ENCODE measurements around the gene DMKN.

Gene DMKN

DNA sequence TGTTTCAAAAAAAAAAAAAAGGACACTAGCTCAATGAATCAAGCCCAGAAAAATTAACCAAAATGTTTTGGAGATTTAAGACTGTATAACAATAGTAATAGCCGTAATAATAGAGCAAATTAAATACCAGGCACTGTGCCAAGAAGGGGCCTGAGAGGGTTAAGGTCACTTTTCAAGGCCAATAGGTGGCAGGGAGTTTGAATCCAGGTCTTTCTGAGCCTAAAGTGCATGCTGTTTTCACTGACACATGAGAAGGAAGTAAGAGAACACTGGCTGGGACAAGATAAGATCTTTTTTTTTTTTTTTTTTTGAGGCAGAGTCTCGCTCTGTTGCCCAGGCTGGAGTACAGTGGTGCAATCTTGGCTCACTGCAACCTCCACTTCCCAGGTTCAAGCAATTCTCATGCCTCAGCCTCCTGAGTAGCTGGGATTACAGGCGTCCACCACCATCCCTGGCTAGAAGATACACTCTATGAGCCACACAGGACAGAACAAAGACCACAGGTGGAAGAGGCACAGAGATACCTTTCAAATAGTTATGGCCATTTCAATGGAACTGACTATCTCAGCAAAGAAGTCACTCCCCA, 57.7 kb downstream of the DMKN start:
- H3K27ac ChIP-seq (ENCODE audit: low read depth, low read length): no peak overlapping the region
- H3K9ac ChIP-seq (ENCODE audit: low read length): no peak overlapping the region
- TF ChIP-seq CTCF (IDR thresholded peaks at IDR 0.05; ENCODE audit: insufficient read depth, low read length, poor library complexity, severe bottlenecking) (no peak), EZH2phosphoT487 (conservative IDR thresholded peaks at IDR 0.05; ENCODE audit: low read length) (no peak)
- H2AFZ ChIP-seq (ENCODE audit: low read depth, low read length, severe bottlenecking): no peak overlapping the region
- H3K4me3 ChIP-seq (ENCODE audit: insufficient read depth, low read length, poor library complexity, severe bottlenecking): no peak overlapping the region
- no peaks in the 10 kb centered on the region for H3K79me2 ChIP-seq (ENCODE audit: insufficient read depth, low read length)
- no peaks in the 10 kb centered on the region for H3K27me3 ChIP-seq (ENCODE audit: low read length)
- H3K9me3 ChIP-seq (ENCODE audit: insufficient read depth, low read length): no peaks in the 10 kb centered on the region
- H3K9me2 ChIP-seq (replicated peaks; ENCODE audit: insufficient read depth, low read length): no peaks in the 10 kb centered on the region
- H4K20me1 ChIP-seq (ENCODE audit: low read depth, low read length): no peaks in the 10 kb centered on the region
- H3F3A ChIP-seq (ENCODE audit: insufficient read depth): no peaks in the 10 kb centered on the region
- no peaks in the 10 kb centered on the region for H3K36me3 ChIP-seq (ENCODE audit: low read length)
- no peak overlapping the region for H3K4me2 ChIP-seq (ENCODE audit: low read depth, low read length, poor library complexity, severe bottlenecking)

DNA sequence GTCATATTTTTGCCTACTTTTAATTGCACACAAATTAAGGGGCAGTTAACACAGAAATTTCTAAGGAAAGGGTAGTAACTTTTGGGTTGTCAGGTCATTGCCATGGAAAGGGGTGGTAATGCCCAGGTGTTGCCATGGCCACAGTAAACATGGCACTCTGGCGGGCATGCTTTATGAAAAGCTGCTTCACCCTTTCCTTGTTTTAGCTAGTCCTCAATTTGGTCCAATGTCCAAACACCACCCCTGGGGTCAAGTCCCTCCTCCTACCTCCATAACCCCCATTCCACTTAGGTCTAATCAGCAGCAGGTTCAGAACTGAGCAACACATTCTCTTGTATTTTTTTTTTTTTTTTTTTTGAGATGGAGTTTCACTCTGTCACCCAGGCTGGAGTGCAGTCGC, 58.8 kb downstream of the DMKN start:
- no peaks in the 10 kb centered on the region for H3K9me2 ChIP-seq (replicated peaks; ENCODE audit: insufficient read depth, low read length)

DNA sequence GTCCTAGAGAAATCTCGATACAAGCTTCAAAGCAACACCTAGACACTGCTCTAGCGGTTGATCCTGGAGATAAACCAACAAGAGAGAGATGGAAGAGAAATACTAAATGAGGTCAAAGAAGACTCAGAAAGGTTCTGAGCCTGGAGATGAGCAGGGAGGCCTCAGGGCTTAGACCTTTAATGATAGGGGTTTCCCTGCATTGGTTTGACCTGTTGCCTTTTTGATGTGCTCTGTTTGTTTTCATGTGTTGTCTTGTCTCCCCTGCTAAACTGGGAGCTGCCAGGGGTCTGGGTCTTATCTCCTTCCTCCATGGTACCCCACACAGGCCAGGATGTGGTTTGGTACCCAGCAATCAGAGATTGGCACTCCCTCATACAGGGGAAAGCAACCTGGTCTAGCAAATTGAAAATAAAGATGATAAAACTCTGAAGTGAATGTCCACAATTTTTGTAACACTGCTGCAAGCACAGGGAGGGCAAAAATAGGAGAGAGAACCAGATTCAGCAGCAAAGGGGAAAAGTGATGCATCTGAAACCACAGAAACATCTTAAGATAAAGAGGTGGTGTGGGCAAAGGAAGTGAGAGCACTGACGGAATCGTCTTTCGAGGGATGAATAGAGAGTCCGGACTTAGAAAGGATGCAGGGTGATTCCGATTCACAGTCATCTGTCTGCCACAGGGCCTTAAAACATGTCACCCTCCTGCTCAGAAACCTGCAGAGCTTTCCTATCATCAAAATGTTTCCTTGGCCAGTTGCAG, 61.9 kb downstream of the DMKN start:
- Histone ChIP-seq H3K9me3 (ENCODE audit: insufficient read depth, low read length) (no peaks in the 10 kb centered on the region), H3K4me3 (ENCODE audit: insufficient read depth, low read length, poor library complexity, severe bottlenecking) (no peak overlapping the region), H3K4me2 (ENCODE audit: low read depth, low read length, poor library complexity, severe bottlenecking) (no peak overlapping the region), H4K20me1 (ENCODE audit: low read depth, low read length) (no peaks in the 10 kb centered on the region), H3F3A (ENCODE audit: insufficient read depth) (no peaks in the 10 kb centered on the region), H3K9me2 (replicated peaks; ENCODE audit: insufficient read depth, low read length) (no peaks in the 10 kb centered on the region), H3K79me2 (ENCODE audit: insufficient read depth, low read length) (no peaks in the 10 kb centered on the region), H3K27ac (ENCODE audit: low read depth, low read length) (no peak overlapping the region), H3K36me3 (ENCODE audit: low read length) (no peaks in the 10 kb centered on the region), H3K9ac (ENCODE audit: low read length) (no peak overlapping the region), H2AFZ (ENCODE audit: low read depth, low read length, severe bottlenecking) (no peak overlapping the region), H3K27me3 (ENCODE audit: low read length) (no peaks in the 10 kb centered on the region)
- no peak for TF ChIP-seq CTCF (IDR thresholded peaks at IDR 0.05; ENCODE audit: insufficient read depth, low read length, poor library complexity, severe bottlenecking)
- TF ChIP-seq EZH2phosphoT487 (conservative IDR thresholded peaks at IDR 0.05; ENCODE audit: low read length): no peak

More for the DNA sequence above, 58.8 kb downstream of the DMKN start:
- Histone ChIP-seq H3K4me3 (ENCODE audit: insufficient read depth, low read length, poor library complexity, severe bottlenecking) (no peak overlapping the region), H3K36me3 (ENCODE audit: low read length) (no peaks in the 10 kb centered on the region), H4K20me1 (ENCODE audit: low read depth, low read length) (no peaks in the 10 kb centered on the region), H3K9ac (ENCODE audit: low read length) (no peak overlapping the region), H2AFZ (ENCODE audit: low read depth, low read length, severe bottlenecking) (no peak overlapping the region), H3K79me2 (ENCODE audit: insufficient read depth, low read length) (no peaks in the 10 kb centered on the region), H3K9me3 (ENCODE audit: insufficient read depth, low read length) (no peaks in the 10 kb centered on the region), H3K4me2 (ENCODE audit: low read depth, low read length, poor library complexity, severe bottlenecking) (no peak overlapping the region), H3F3A (ENCODE audit: insufficient read depth) (no peaks in the 10 kb centered on the region), H3K27me3 (ENCODE audit: low read length) (no peaks in the 10 kb centered on the region), H3K27ac (ENCODE audit: low read depth, low read length) (no peak overlapping the region)
- no peak for TF ChIP-seq CTCF (IDR thresholded peaks at IDR 0.05; ENCODE audit: insufficient read depth, low read length, poor library complexity, severe bottlenecking)
- TF ChIP-seq EZH2phosphoT487 (conservative IDR thresholded peaks at IDR 0.05; ENCODE audit: low read length): no peak

Measured in SU-DHL-6 (cell line).